ENCODE measurements around the gene CNDP2.

GRCh38 chr18:74550886-74551285 lies 54.7 kb downstream of the CNDP2 start:
- TF ChIP-seq TARDBP (IDR thresholded peaks at IDR 0.05) (no peak), SP1 (IDR thresholded peaks at IDR 0.05) (no peak), SUZ12 (IDR thresholded peaks at IDR 0.05) (no peak), ZNF384 (IDR thresholded peaks at IDR 0.05) (no peak), FOXK2 (IDR thresholded peaks at IDR 0.05) (no peak), ARNT (IDR thresholded peaks at IDR 0.05) (no peak)
